GM18951 (cell line): ENCODE results near the gene LRRC32.

Source experiments
- POLR2A ChIP-seq: IDR thresholded peaks from 4 replicates; pipeline ENCODE4 v1.6.1; 2011; ENCODE audit warnings: mild to moderate bottlenecking; ENCODE audit not compliant: insufficient read length, insufficient read depth; ENCODE audit errors: extremely low read depth
- in situ Hi-C: fragments of 300-500 bp; cut with MboI; formaldehyde crosslinking; loops from one replicate; pipeline ENCODE4 v1.12.0; 2022; ENCODE audit warnings: low sequenced_read_pairs, mixed read lengths, inconsistent platforms; ENCODE audit not compliant: unreplicated experiment

LRRC32 gene

GRCh38 chr11:76670485-76671236 is at the start of gene LRRC32:
TSS of gene LRRC32 (minus strand) at chr11:76670747. CDS start at chr11:76665954, 4,793 bp downstream.
- in situ Hi-C loops = no loop called here
- TF ChIP-seq POLR2A = no peak

GRCh38 chr11:76719686-76720085 is 49.1 kb upstream of the LRRC32 start:
- no peak for TF ChIP-seq POLR2A
- in situ Hi-C loops = no loop called here

GRCh38 chr11:76719281-76719680 is 48.7 kb upstream of the LRRC32 start:
- in situ Hi-C loops = no loop called here
- TF ChIP-seq POLR2A = no peak

GRCh38 chr11:76717816-76718215 is 47.3 kb upstream of the LRRC32 start:
- TF ChIP-seq POLR2A = no peak
- in situ Hi-C loops = no loop called here

GRCh38 chr11:76717369-76717768 is 46.8 kb upstream of the LRRC32 start:
- TF ChIP-seq POLR2A = no peak

GRCh38 chr11:76716268-76716667 is 45.7 kb upstream of the LRRC32 start:
- in situ Hi-C loops = no loop called here
- TF ChIP-seq POLR2A = no peak

More at GRCh38 chr11:76717369-76717768, 46.8 kb upstream of the LRRC32 start:
- in situ Hi-C loops = no loop called here

GRCh38 chr11:76714493-76714892 is 43.9 kb upstream of the LRRC32 start:
- in situ Hi-C loops = no loop called here
- TF ChIP-seq POLR2A = no peak

- TF ChIP-seq POLR2A = no peak
- in situ Hi-C loops = no loop called here
These were observed 43.0 kb upstream of the LRRC32 start for GRCh38 chr11:76713499-76713898.

GRCh38 chr11:76712125-76712524 is 41.6 kb upstream of the LRRC32 start:
- no peak for TF ChIP-seq POLR2A
- in situ Hi-C loops = no loop called here

GRCh38 chr11:76709756-76710155 is 39.2 kb upstream of the LRRC32 start:
- TF ChIP-seq POLR2A = no peak
- in situ Hi-C loops = no loop called here

- in situ Hi-C loops = no loop called here
- TF ChIP-seq POLR2A = no peak
These were observed 38.6 kb upstream of the LRRC32 start for GRCh38 chr11:76708972-76709660.

- in situ Hi-C loops = no loop called here
- TF ChIP-seq POLR2A = no peak
These were observed 36.8 kb upstream of the LRRC32 start for GRCh38 chr11:76707293-76707825.

- in situ Hi-C loops = no loop called here
- TF ChIP-seq POLR2A = no peak
These were observed 36.1 kb upstream of the LRRC32 start for GRCh38 chr11:76706667-76707066.

GRCh38 chr11:76705826-76706225 is 35.3 kb upstream of the LRRC32 start:
- TF ChIP-seq POLR2A = no peak
- in situ Hi-C loops = no loop called here
